ENCODE measurements around the gene NAA25.
"Not testable (repeated sequence)": the region's sequence is repeated elsewhere in the genome, so short reads cannot be mapped to it uniquely, and the experiment has no call there.

NAA25 gene

DNA sequence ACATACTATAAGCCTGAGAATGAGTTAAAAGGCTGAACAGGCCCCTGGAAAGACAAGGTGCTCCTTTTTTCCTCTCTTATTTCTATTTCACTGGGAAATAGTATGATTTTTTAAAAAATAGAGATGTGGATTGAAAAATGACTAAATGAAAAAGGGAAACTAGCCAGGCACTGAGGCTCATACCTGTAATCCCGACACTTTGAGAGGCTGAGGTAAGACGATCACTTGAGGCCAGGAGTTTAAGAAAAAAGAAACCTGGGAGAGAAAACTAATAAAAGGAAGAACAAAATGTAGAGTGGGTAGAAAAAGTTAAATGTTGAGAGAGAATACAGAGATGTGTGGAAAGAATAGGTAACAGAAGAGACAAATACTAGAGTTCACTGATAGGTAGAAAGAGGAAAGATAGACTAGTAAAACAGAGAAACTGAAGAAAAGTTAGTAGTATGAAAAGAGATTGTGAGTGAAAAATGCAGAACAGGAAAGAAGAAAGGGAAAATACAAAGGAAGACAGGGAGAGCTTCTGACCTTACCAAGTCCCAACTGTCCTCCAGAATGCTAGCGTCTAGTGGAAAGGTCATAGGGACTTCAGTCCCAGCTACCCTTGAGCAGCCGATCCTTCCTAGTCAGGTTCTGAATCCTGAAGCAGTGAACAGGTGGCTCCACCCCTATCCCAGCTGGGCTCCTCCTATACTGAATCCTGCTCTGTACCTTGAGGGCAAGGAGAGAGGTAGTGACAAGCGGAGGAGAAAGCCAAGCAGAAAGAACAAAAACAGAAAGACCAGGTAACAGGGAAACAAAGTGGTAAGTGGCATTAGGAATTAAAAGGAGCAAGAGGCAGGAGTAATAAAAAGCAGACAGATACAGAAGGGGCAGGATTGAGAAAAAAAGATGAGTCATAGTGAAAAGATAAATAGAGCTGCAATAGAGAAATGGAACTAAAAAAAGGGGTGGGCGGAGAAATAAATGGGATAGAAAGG, 102.9 kb downstream of the NAA25 start:
- no peak for DNase-seq

DNA sequence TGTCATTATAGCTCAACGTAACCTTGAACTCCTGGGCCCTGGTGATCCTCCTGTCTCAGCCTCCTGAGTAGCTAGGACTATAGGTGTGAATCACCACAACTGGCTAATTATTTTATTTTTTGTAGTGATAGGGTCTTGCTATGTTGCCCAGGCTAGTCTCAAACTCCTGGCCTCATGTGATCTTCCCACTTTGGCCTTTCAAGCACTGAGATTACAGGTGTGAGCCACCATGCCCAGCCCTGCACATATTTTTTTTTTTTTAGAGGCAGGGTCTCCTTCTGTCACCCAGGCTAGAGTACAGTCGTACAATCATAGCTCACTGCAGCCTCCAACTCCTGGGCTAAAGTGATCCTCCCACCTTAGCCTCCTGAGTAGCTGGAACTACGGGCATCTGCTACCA, 104.5 kb downstream of the NAA25 start:
- DNase-seq = no peak

DNA sequence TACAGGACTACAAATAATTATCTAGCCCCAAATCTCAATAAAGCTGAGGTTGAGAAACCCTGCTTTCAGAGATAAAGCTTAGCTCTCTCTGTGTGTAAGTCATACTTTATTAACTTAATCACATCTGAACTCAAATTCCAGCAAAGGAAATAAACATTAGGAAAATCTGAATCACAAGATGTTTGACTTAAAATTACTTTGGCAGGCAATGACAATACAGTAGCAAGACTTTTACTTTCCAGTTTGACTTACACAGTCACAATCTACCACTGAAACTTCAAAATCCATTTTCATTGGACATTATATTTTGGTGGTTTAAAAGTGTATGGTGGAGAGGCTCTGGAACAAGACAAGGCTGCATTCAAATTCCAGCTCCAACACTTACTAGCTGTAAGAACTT, 107.0 kb downstream of the NAA25 start:
- DNase-seq = no peak

DNA sequence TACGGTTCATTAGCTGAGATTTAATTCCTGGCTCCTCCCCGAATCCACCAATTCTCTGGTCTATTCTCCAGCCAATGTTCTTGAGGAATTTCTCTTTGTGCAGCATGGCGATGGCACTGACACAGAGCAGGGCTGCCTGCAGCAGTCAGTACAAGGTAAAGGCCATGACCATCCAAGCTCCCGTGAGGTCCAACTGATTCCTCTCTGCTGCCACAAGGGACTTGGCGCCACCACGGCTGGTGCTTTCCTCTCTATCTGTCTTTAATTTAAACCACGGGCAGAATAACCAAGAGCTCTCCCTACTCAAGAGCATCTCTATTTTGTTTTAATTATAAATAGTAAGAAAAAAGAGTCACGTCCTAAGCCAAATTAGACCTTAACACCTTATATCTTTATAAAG, 107.8 kb downstream of the NAA25 start:
- no peak for DNase-seq

DNA sequence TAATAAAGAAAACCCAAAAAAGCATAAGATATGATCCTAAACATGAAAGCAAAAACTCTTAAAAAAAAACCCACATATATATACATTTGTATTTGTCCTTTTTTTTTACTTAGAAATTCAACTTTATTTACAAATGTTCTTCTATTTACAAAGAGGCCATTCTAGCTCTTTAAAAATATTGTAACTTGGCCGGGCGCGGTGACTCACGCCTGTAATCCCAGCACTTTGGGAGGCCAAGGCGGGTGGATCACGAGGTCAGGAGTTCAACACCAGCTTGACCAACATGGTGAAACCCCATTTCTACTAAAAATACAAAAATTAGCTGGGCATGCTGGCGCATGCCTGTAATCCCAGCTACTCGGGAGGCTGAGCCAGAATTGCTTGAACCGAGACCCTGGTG, 109.5 kb downstream of the NAA25 start:
- DNase-seq = not testable (repeated sequence)

DNA sequence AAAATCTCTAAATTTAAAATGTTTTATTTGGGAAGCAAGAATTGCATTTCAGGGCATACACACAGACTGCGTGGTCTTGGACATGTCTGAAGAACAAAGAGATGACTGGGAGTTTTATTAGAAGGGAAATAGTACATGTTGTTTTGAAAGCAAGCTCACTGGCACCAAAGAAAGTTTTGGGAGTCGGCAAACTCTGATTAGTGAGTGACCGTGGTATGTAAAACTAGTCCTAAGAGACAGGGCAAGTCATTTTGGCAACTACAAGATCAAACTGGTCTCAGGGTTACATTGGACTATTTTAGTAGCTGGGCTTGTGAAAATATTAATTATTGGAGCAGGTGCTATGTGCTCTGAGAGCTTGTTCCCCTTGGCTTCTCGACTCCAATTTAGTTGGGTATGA, 110.6 kb downstream of the NAA25 start:
- no peak for DNase-seq

DNA sequence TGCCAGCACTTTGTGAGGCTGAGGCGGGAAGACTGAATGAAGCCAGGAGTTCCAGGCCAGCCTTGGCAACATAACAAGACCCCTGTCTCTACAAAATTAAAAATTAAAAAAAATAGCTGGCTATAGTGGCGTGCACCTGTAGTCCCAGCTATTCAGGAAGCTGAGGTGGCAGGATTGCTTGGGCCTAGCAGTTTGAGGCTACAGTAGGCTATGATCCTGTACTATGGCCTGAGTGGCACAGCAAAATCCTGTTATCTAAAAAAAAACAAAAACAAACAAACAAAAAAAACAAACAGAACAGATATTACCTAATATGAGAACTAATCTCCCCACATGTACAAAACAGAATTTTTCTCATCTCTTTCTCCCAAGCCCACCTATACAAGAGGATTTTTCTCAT, 111.3 kb downstream of the NAA25 start:
- no peak for DNase-seq

DNA sequence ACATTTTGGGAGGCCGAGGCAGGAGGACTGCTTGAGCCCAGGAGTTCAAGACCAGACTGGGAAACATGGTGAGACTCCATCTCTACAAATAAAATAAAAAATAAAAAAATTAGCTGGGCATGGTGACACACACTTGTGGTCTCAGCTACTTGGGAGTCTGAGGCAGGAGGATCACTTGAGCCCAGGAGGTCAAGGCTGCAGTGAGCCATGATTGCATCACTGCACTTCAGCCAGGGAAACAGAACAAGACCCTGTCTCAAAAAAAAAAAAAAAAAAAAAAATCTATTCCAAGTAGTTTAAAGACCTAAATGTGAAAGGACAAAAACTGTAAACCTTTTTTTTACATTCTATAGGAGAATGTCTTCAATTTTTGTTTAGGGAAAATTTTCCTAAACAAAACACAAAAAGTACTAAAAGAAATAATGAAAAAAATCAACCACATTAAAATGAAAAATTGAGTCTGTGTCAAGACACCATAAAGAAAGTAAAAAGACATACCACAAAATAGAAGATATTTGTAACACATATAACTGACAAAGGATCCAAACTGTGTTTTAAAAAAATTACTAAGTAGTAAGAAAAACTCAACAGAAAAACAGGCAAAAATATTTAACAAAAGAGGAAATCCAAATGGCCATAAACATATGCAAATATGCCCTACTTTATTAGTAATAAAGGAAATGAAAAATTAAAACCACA, 112.7 kb downstream of the NAA25 start:
- no peak for DNase-seq

DNA sequence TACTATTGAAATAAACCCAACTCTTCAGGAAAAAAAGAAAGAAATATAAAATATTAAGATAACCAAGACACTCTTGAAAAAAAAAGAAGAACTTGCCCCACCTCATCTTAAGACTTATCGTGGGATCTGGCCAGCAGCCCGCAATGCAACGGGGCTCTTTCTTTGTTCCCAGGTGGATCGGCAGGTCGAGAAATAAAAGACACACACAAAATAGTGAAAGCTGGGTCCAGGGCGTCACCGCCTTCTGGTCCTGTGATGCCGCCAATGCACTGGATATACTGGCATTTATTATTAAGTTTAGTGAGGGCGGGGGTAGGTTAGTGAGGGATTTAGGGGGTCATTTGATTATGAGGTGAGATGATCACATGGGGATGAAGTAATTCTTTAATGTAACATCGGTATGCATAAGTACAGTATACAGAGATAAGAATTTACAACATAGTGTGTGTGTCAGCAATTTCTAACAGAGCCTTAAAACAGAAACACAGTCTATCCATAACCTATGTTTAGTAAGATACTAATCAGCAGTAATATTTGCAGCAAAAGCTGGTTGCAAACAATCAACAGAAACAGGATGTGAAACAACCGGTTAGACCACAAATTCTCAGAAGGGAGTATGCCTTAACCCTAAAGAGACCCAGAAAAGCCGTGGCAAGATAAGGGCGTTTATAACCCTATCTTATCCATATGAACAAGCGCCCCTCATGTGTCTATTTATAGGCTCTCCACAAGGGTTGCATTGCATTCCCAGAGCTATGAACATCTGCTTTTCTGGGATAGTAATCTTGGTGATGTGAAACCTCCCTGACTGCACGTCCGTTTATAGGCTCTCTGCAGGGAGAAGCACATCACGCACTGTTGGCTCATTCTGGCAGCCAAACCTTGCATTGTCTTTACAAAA, 114.1 kb downstream of the NAA25 start:
- not testable (repeated sequence) for DNase-seq

DNA sequence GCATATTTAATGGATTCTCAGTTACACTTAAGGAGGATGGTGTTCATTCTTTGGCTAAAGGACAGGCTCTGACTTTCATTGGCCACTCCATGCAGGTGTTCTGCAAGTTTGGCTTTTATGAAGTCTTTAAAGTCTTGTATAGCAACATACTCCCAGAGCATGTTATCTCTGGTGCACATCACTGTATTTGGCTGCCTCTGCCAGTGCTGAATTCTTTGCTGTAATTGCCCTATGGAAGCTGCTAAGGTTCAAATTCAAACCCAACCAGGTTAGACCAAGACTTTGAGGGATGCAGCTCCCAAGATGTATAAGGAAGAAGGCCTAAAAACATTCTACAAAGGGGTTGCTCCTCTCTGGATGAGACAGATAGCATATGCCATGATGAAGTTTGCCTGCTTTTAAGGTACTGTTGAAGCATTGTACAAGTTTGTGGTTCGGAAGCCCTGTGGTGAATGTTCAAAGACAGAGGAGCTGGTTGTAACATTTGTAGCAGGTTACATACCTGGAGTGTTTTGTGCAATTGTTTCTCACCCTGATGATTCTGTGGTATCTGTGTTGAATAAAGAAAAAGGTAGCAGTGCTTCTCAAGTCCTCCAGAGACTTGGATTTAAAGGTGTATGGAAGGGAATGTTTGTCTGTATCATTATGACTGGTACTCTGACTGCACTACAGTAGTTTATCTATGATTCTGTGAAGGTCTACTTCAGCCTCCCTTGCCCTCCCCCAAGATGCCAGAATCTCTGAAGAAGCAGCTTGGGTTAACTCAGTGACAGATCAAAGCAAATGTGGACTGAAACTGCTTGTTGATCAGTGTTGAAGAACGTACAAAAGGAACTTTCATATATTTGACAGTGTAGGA, 115.1 kb downstream of the NAA25 start:
- no peak for DNase-seq

DNA sequence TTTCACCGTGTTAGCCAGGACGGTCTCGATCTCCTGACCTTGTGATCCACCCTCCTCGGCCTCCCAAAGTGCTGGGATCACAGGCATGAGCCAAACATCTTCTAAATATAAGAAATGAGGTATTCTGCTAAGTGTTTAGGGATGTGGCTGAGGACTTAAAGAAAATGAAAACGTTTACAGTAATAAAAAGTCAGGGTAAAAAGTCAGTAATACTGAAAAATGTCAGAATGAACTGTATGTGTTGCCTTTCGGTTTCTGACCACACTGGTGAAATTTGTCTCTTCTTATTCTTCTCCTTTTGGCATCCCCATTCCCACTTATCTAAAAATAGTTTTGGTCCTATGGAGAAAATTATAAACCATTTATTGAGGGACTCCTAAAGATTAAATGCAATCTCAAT, 116.1 kb downstream of the NAA25 start:
- no peak for DNase-seq

DNA sequence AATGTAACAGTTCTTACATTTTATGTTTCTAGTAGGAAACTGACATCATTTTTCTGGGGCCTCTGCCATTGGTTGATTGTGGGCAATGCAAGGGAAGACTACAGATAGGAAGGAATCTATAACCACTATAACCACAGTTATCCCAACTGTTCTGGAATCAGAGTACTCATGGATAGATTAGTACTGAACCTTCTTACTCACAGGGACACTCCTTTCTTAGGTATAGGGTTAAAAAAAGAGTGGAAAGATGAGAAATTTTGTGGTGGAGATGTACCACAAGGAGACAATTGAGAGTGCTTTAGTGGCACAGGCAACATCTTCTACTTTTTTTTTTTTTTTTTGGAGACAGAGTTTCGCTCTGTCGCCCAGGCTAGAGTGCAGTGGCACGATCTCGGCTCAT, 116.6 kb downstream of the NAA25 start:
- DNase-seq = no peak

DNA sequence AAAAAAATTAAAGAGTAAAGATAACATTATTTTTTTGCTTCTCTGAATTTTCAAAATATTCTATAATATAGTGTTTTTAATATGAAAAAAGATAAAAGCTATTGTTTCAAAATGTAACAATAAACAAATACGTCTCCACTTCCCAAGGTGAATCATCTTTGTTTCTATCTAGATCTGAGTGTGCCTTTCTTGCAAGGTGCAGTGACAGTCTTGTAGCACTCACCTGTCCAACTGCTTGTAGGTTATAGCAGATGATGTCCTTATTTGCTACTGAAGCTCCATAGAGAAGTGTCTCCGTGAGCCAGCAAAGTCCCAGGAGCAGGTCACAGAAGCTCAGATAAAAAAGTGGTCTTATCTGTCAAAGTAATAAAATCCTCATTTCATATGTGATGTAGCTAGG, 117.0 kb downstream of the NAA25 start:
- DNase-seq = no peak

DNA sequence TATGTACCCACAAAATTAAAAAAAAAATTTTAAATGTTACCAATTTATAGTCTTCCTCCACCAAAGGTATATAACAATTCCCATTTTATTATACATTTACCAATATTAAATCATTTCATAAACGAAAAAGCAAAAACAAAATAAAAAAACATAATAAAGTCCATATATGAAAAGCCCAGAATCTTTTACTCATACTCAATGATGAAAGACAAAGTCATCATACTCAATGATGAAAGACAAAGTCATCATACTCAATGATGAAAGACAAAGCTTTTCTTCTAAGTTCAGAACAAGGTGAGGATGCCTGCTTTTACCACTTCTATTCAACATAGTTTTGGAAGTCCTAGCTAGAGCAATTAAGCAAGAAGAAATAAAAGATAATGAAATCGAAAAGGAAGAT, 123.8 kb downstream of the NAA25 start:
- no peak for DNase-seq

DNA sequence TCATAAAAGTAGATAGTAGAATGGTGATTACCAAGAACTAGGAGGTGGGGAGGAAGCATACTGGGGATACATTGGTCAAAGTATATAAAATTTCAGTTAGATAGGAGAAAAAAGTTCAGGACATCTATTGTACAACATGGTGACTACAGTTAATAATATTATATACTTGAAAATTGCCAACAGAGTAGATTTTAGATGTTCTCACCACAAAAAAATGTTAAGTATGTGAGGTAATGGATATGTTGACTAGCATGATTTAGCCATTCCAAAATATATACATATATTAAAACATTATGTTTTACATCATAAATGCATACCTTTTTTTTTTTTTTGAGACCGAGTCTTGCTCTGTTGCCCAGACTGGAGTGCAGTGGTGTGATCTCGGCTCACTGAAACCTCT, 126.6 kb downstream of the NAA25 start:
- no peak for DNase-seq

DNA sequence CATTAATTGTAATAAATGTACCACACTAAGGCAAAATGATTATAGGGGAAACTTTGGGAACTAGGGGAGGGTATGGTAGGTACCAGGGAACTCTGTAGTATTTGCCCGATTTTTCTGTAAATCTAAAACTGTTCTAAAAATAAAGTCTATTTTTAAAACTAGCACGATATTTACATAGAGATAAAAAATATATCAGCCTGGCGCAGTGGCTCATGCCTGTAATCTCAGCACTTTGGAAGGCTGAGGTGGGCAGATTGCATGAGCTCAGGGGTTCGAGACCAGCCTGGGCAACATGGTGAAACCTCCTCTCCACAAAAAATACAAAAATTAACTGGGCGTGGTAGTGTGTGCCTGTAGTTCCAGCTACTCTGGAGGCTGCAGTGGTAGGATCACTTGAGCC, 128.0 kb downstream of the NAA25 start:
- DNase-seq = no peak

DNA sequence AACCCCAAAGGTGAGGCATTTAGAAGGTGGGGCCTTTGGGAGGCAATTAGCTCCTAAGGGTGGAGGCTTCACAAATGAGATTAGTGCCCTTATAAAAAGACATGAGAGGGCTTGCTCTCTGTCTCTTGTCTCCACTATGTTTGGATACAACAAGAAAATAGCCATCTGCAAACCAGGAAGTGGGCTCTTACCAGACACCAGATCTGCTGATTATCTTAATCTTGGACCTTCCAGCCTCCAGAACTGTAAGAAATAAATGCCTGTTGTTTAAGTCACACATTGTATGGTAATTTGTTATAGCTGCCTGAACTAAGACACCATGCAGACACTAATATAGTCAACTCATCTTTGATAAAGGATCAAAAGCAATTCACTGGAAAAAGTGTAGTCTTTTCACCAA, 130.0 kb downstream of the NAA25 start:
- DNase-seq = no peak

DNA sequence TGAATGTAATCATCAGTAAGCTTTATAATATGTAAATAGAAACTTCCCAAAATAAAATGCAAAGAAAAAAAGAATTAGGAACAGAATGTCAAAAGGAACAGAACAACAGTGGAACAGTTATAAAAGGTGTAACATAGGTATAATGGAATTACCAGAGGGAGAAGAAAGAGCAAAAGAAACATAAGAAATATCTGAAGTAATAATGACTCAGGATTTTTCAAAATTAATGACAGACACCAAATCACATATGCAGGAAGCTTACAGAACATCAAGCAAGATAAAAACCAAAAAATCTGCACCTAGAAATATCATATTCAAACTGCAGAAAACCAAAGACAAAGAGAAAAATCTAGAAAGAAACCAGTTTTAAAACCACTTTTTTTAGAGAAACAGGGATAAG, 131.7 kb downstream of the NAA25 start:
- DNase-seq = no peak
